ENCODE measurements around the gene FHOD3.

GRCh38 chr18:36392979-36393287, 95.4 kb downstream of the FHOD3 start:
- TF ChIP-seq, protein P1, sequence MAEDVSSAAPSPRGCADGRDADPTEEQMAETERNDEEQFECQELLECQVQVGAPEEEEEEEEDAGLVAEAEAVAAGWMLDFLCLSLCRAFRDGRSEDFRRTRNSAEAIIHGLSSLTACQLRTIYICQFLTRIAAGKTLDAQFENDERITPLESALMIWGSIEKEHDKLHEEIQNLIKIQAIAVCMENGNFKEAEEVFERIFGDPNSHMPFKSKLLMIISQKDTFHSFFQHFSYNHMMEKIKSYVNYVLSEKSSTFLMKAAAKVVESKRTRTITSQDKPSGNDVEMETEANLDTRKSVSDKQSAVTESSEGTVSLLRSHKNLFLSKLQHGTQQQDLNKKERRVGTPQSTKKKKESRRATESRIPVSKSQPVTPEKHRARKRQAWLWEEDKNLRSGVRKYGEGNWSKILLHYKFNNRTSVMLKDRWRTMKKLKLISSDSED (CRISPR knock-in tag; IDR thresholded peaks at IDR 0.05): no peak
- TF ChIP-seq, protein P2, sequence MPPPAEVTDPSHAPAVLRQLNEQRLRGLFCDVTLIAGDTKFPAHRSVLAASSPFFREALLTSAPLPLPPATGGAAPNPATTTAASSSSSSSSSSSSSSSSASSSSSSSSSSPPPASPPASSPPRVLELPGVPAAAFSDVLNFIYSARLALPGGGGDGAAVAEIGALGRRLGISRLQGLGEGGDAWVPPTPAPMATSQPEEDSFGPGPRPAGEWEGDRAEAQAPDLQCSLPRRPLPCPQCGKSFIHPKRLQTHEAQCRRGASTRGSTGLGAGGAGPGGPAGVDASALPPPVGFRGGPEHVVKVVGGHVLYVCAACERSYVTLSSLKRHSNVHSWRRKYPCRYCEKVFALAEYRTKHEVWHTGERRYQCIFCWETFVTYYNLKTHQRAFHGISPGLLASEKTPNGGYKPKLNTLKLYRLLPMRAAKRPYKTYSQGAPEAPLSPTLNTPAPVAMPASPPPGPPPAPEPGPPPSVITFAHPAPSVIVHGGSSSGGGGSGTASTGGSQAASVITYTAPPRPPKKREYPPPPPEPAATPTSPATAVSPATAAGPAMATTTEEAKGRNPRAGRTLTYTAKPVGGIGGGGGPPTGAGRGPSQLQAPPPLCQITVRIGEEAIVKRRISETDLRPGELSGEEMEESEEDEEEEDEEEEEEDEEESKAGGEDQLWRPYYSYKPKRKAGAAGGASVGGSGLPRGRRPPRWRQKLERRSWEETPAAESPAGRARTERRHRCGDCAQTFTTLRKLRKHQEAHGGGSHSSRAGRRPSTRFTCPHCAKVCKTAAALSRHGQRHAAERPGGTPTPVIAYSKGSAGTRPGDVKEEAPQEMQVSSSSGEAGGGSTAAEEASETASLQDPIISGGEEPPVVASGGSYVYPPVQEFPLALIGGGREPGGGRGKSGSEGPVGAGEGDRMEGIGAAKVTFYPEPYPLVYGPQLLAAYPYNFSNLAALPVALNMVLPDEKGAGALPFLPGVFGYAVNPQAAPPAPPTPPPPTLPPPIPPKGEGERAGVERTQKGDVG (CRISPR knock-in tag; IDR thresholded peaks at IDR 0.05; ENCODE audit: borderline replicate concordance): no peak
- TF ChIP-seq ADNP (CRISPR knock-in tag; IDR thresholded peaks at IDR 0.05) (no peak), CHD4 (IDR thresholded peaks at IDR 0.05; ENCODE audit: borderline replicate concordance, low read length) (no peak), ZNF296 (CRISPR knock-in tag; conservative IDR thresholded peaks at IDR 0.05) (no peak), CBFB (CRISPR knock-in tag; IDR thresholded peaks at IDR 0.05) (no peak), ZNF124 (CRISPR knock-in tag; IDR thresholded peaks at IDR 0.05) (no peak), CEBPB (IDR thresholded peaks at IDR 0.05; ENCODE audit: borderline replicate concordance, low read depth, low read length) (no peak), KLF6 (CRISPR knock-in tag; IDR thresholded peaks at IDR 0.05) (no peak), HNF1B (CRISPR knock-in tag; IDR thresholded peaks at IDR 0.05) (no peak)
- TF ChIP-seq, protein P3, sequence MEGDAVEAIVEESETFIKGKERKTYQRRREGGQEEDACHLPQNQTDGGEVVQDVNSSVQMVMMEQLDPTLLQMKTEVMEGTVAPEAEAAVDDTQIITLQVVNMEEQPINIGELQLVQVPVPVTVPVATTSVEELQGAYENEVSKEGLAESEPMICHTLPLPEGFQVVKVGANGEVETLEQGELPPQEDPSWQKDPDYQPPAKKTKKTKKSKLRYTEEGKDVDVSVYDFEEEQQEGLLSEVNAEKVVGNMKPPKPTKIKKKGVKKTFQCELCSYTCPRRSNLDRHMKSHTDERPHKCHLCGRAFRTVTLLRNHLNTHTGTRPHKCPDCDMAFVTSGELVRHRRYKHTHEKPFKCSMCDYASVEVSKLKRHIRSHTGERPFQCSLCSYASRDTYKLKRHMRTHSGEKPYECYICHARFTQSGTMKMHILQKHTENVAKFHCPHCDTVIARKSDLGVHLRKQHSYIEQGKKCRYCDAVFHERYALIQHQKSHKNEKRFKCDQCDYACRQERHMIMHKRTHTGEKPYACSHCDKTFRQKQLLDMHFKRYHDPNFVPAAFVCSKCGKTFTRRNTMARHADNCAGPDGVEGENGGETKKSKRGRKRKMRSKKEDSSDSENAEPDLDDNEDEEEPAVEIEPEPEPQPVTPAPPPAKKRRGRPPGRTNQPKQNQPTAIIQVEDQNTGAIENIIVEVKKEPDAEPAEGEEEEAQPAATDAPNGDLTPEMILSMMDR (CRISPR knock-in tag; IDR thresholded peaks at IDR 0.05): no peak
- TF ChIP-seq, protein P4, sequence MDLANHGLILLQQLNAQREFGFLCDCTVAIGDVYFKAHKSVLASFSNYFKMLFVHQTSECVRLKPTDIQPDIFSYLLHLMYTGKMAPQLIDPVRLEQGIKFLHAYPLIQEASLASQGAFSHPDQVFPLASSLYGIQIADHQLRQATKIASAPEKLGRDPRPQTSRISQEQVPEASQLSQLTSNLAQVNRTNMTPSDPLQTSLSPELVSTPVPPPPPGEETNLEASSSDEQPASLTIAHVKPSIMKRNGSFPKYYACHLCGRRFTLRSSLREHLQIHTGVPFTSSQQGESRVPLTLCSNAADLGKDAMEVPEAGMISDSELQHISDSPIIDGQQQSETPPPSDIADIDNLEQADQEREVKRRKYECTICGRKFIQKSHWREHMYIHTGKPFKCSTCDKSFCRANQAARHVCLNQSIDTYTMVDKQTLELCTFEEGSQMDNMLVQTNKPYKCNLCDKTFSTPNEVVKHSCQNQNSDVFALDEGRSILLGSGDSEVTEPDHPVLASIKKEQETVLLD (CRISPR knock-in tag; IDR thresholded peaks at IDR 0.05; ENCODE audit: low read depth): no peak

Measured in HepG2 (cell line).